GM19452 (cell line): ENCODE results near the gene OR3A2.
"Not testable (repeated sequence)": the region's sequence is repeated elsewhere in the genome, so short reads cannot be mapped to it uniquely, and the experiment has no call there.

ENCODE experiments used
- ATAC-seq: cut with Tn5 transposase; IDR thresholded peaks from one replicate; pipeline ENCODE4 v1.9.1; 2021; ENCODE audit not compliant: unreplicated experiment

OR3A2 gene

DNA sequence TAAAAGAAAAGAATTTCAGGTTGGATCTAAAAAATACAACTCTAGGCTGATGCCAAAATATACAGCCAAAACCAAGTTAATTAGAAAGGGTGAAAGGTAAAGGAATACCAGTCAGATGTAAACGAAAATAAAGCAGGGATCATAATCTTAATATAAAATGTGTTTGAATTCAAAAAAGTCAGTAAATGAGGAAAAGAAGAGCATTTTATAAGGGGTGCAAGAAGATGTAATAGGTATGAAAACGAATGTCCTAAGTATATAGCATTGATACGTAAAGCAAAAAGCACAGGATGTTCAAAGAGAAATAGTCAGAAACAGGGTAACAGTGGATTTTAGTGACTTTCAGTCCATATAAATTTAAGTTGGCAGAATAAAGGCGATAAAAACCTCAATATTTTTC, 90.5 kb downstream of the OR3A2 start:
- ATAC-seq, result no peak

DNA sequence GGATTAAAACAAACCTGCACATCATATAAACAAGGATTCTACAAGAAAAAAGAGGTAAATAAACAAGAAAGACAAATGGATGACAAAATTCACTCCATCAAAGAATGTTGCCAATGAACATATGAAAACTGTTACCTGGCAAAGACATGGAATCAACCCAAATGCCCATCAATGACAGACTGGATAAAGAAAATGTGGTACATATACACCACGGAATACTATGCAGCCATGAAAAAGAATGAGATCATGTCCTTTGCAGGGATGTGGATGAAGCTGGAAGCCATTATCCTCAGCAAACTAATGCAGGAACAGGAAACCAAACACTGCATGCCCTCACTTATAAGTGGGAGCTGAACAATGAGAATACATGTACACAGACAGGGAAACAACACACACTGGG, 92.6 kb downstream of the OR3A2 start:
- ATAC-seq, result not testable (repeated sequence)

DNA sequence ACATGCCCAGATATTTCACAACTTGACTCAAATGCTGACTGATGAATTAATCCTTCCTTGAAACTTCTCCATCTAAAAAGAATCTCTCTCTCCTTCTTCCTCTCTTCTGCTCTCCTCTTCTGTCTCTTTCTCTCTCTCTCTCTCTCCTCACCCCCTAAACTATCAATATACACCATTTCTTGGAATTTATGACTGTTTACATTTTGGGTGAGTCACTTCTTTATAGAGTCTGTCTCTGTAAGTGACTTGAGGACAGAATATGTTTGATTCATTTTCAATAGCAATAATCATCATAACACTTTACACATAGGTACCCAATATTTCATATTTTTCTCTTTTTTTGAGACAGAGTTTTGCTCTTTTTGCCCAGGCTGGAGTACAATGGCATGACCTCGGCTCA, 103.2 kb downstream of the OR3A2 start:
- no peak for ATAC-seq

DNA sequence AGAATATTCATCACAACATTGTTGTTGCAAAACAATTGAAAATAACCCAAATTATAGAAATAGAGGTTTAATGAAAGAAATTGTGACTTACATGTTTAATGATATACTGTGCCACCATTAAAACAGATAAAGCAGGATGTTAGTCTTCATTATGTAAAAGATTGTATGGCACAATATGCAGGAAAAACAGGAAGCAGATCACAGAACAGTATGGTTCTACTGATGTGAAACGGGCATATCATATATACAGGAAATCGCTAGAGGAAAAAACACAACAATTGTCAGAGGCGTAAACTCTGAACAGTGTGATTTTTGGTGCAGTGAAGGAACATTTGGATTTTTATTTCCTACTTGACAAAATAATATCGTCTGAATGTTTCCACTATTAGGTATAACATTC, 110.0 kb downstream of the OR3A2 start:
- no peak for ATAC-seq

DNA sequence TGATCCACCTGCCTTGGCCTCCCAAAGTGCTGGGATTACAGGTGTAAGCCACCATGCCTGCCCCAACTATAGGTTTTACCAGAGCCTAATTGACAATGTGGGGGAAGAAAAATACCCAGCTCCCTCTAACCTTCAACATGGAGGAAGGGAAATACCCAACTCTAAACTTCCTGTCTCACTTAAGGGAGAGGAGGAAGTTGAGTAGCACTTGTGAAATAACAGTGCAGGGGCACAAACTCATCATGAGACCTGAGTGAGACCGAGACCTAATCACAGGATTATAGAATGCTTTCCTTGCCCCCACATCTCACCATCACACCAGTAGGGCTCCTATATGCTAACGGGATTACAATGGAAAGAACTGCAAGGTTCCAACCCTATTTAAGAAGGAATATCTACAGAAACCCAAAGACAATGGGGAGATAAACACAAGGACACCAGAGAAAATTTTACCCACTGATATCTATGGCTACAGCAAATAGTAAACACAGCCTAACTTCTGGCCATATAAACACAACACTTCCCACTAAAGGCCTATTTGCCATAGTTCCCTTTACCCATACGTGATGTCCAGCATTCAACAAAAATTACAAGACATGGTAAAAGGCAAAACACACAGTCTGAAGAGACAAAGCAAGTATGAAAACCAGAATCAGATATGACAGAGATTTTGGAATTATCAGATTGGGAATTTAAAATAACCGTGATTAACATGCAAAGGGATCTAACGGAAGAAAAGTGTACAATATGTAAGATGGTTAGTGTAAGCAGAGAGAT, 114.8 kb downstream of the OR3A2 start:
- no peak for ATAC-seq

DNA sequence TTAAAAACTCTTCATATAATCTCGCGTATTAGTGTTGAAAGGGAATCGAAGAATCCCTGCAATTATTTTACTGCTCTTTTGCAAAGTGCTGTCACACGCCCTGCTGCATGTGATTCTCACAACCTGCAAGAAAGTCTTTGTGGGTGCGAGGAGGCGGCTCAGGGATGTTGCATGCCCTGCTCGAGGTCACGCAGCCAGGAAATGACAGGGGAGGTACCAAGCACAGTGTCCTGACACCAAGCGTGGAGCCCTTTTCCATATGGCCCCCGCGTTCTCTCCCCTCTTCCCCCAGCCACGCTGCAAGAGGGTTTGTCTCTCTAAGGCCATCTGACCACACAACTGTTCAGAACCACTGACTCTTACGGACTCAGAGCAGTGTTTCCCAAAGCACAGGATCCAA, 125.5 kb downstream of the OR3A2 start:
- no peak for ATAC-seq

DNA sequence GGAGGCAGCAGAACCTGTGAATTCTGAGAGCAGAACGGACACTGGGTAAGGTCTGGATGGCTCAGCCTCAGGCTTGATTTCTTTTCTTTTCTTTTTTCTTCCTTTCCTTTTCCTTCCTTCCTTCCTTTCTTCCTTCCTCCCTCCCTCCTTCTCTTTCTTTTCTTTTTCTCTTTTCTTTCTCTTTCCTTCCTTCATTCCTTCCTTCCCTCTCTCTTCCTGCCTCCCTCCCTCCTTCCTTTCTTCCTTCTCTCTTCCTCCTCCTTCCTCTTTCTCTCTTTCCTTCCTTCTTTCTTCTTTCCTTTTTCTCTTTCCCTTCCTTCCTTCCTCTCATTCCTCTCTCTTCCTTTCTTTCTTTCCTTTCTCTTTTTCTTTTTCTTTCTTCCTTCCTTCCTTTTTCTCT, 125.9 kb downstream of the OR3A2 start:
- no peak for ATAC-seq

DNA sequence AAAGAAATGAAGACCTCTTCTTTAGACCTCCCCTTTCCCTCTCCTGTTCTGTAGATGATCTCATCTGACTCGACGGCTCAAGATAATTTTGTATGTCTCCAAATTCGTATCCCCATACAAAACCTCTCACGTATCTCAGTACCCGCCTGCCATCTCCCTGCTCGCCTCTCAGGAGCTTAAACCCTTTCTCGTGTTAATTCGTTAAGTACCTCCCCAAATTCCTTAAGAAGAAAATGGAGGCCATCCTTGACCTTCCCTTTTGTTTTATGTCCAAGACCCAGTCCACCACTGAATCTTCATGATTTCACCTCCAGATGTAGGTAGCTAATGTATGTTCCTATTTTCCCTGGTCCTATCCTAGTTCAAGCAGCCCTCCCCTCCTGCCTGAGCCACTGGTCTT, 129.5 kb downstream of the OR3A2 start:
- ATAC-seq, result no peak

DNA sequence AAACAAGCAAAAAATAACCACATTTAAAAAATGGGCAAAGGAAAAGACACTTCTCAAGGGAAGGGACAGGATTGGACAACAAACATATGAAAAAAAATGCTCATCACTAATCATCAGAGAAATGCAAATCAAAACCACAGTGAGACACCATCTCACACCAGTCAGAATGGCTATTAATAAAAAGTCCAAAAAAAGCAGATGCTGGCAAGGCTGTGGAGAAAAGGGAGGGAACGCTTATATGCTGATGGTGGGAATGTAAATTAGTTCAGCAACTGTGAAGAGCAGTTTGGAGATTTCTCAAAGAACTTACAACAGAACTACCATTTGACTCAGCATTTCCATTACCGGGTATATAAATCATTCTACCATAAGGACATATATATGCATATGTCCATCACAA, 137.1 kb downstream of the OR3A2 start:
- not testable (repeated sequence) for ATAC-seq

DNA sequence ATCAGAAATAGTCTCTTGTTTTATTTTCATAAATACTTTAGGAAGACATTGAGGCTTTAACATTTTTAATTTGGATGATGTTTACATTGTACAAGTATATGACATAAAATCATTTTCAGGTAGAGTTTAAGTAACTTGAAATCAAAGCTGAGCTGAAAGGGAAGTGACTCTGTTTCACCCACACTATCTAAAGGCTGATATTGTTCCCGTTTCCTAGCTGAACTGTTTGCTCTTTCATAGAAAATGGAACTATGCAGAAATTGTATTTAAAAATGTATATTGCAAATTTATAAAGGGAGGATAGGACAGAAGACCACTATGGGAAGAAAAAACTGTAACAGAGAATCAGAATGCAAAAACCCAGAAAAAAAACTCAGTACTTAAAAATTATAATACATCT, 141.3 kb downstream of the OR3A2 start:
- not testable (repeated sequence) for ATAC-seq

DNA sequence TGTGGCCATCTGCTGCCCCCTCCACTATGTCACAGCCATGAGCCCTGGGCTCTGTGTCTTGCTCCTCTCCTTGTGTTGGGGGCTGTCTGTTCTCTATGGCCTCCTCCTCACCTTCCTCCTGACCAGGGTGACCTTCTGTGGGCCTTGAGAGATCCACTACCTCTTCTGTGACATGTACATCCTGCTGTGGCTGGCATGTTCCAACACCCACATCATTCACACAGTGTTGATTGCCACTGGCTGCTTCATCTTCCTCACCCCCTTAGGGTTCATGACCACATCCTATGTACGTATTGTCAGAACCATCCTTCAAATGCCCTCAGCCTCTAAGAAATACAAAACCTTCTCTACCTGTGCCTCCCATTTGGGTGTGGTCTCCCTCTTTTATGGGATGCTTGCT, 145.1 kb downstream of the OR3A2 start:
- not testable (repeated sequence) for ATAC-seq

DNA sequence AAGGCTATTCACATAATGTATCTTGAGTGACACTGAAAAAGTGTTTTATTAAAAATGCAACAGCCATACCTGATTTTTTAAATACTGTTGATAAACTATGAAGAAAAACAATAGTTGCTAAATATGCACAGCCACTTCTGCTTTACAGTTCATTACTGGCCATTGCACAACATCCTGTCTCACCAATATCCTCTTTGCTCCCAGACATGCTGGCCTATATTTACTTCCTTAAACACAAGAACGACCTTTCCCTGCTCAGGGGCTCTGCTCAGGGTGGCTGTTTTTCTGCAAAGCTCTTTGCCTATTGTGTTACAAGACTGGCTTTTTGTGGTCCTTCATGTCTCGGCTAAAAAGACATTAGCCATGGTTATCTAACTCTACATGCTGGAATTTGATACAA, 147.4 kb downstream of the OR3A2 start:
- not testable (repeated sequence) for ATAC-seq

DNA sequence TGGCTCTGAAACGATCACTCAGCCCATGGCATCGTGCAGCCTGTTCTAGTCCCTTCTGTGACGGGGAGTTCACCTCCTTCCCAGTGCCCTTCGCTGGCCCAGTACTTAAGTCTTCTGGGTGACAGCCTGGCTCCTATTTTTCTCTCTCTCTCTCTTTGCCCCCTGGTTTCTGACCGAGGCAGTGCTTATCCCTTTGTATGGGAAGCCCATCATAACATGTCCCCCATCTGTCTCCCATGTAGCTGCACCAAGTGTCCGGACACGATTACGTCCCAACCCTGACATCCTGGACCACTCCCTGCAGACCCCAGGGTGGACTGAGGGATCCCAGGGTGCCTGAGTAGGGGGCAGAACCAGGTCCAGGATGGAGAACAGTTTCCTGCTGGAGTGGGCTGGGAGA, 153.8 kb downstream of the OR3A2 start:
- ATAC-seq, result not testable (repeated sequence)
